ENCODE data around the gene MED9.
A peak's percentile ranks its signal among the peaks of the same experiment; 100 is the strongest.

MED9 gene

GRCh38 chr17:17508019-17508535 lies 31.3 kb downstream of the MED9 start:
- no peak overlapping the region for H2AK5ac ChIP-seq (ENCODE audit: low read depth, low read length)
- H4K8ac ChIP-seq (ENCODE audit: low read depth, low read length) = no peak overlapping the region
- no peak overlapping the region for H2BK120ac ChIP-seq (ENCODE audit: low read depth, low read length)
- WGBS, 2 donors (ENCODE audit: extremely low coverage in 2 of 2, insufficient read length in 2 of 2, insufficient replicate concordance in 1 of 2) = no CpG with 5 or more reads among the region's 11 CpGs
- no peak overlapping the region for H3K18ac ChIP-seq (ENCODE audit: low read length)
- H3K36me3 ChIP-seq (replicated peaks in 1 of 2; ENCODE audit: control insufficient read depth in 2 of 2, insufficient read depth in 2 of 2, low read length in 2 of 2) = no peaks in the 10 kb centered on the region
- H3K23ac ChIP-seq (ENCODE audit: low read depth, low read length, poor library complexity) = no peak overlapping the region
- H3K79me1 ChIP-seq (ENCODE audit: low read depth, low read length) = peaks cover 7% of the 10 kb centered on the region
- H2AFZ ChIP-seq (ENCODE audit: low read length) = no peak overlapping the region
- DNase-seq (ENCODE audit: low spot score) = no peak
- no peak overlapping the region for H3K4ac ChIP-seq (ENCODE audit: low read length)
- no peak overlapping the region for H3K4me3 ChIP-seq (ENCODE audit: low read length in 2 of 2)
- H4K91ac ChIP-seq (ENCODE audit: low read depth, low read length, poor library complexity) = no peak overlapping the region
- no peak overlapping the region for H3K27ac ChIP-seq (replicated peaks; ENCODE audit: low read length)
- no peaks in the 10 kb centered on the region for H3K27me3 ChIP-seq (ENCODE audit: control insufficient read depth in 3 of 3, insufficient read depth in 3 of 3, low read depth in 1 of 3, low read length in 3 of 3)
- no peaks in the 10 kb centered on the region for H3K9me3 ChIP-seq (replicated peaks in 1 of 2; ENCODE audit: control insufficient read depth in 2 of 2, insufficient read depth in 1 of 2, low read depth in 1 of 2, low read length in 2 of 2)
- H2BK15ac ChIP-seq (ENCODE audit: low read length) = no peak overlapping the region
- H2BK5ac ChIP-seq (ENCODE audit: low read length) = peak overlapping the region; percentile 39
- H3K9ac ChIP-seq (ENCODE audit: low read depth, low read length, poor library complexity) = peak overlapping the region; percentile 30
- H2BK12ac ChIP-seq (ENCODE audit: low read length) = no peak overlapping the region
- H3K4me2 ChIP-seq (ENCODE audit: insufficient read depth, low read length, poor library complexity, severe bottlenecking) = no peak overlapping the region
- H3K14ac ChIP-seq (ENCODE audit: low read length) = peak overlapping the region; percentile 25
- H3K4me1 ChIP-seq (ENCODE audit: control insufficient read depth in 2 of 2, insufficient read depth in 1 of 2, low read depth in 1 of 2, low read length in 2 of 2) = peaks cover 8 to 11% of the 10 kb centered on the region in 2 donors

- Histone ChIP-seq H2BK120ac (ENCODE audit: low read depth, low read length) (no peak overlapping the region), H3K23ac (ENCODE audit: low read depth, low read length, poor library complexity) (peak overlapping the region; percentile 34), H2BK5ac (ENCODE audit: low read length) (no peak overlapping the region), H4K8ac (ENCODE audit: low read depth, low read length) (no peak overlapping the region), H2BK15ac (ENCODE audit: low read length) (no peak overlapping the region), H3K79me1 (ENCODE audit: low read depth, low read length) (peaks cover 7% of the 10 kb centered on the region), H3K18ac (ENCODE audit: low read length) (peak overlapping the region; percentile 48), H2AK5ac (ENCODE audit: low read depth, low read length) (no peak overlapping the region), H3K4ac (ENCODE audit: low read length) (no peak overlapping the region), H4K91ac (ENCODE audit: low read depth, low read length, poor library complexity) (no peak overlapping the region), H3K4me2 (ENCODE audit: insufficient read depth, low read length, poor library complexity, severe bottlenecking) (no peak overlapping the region), H3K27ac (replicated peaks; ENCODE audit: low read length) (no peak overlapping the region), H3K27me3 (ENCODE audit: control insufficient read depth in 3 of 3, insufficient read depth in 3 of 3, low read depth in 1 of 3, low read length in 3 of 3) (no peaks in the 10 kb centered on the region), H3K9me3 (replicated peaks in 1 of 2; ENCODE audit: control insufficient read depth in 2 of 2, insufficient read depth in 1 of 2, low read depth in 1 of 2, low read length in 2 of 2) (no peaks in the 10 kb centered on the region), H3K36me3 (replicated peaks in 1 of 2; ENCODE audit: control insufficient read depth in 2 of 2, insufficient read depth in 2 of 2, low read length in 2 of 2) (no peaks in the 10 kb centered on the region), H3K4me1 (ENCODE audit: control insufficient read depth in 2 of 2, insufficient read depth in 1 of 2, low read depth in 1 of 2, low read length in 2 of 2) (peaks cover 5 to 7% of the 10 kb centered on the region in 2 donors), H3K4me3 (ENCODE audit: low read length in 2 of 2) (no peak overlapping the region), H2BK12ac (ENCODE audit: low read length) (peak overlapping the region; percentile 30), H2AFZ (ENCODE audit: low read length) (no peak overlapping the region), H3K14ac (ENCODE audit: low read length) (peak overlapping the region; percentile 56), H3K9ac (ENCODE audit: low read depth, low read length, poor library complexity) (no peak overlapping the region)
- DNase-seq (ENCODE audit: low spot score) = no peak
- no CpG with 5 or more reads among the region's 33 CpGs for WGBS, 2 donors (ENCODE audit: extremely low coverage in 2 of 2, insufficient read length in 2 of 2, insufficient replicate concordance in 1 of 2)
These were observed 32.1 kb downstream of the MED9 start for GRCh38 chr17:17508646-17509591.

GRCh38 chr17:17509601-17510425 lies 33.0 kb downstream of the MED9 start:
- H3K27me3 ChIP-seq (ENCODE audit: control insufficient read depth in 3 of 3, insufficient read depth in 3 of 3, low read depth in 1 of 3, low read length in 3 of 3) = no peaks in the 10 kb centered on the region
- no peaks in the 10 kb centered on the region for H3K36me3 ChIP-seq (replicated peaks in 1 of 2; ENCODE audit: control insufficient read depth in 2 of 2, insufficient read depth in 2 of 2, low read length in 2 of 2)
- H3K4me1 ChIP-seq (ENCODE audit: control insufficient read depth in 2 of 2, insufficient read depth in 1 of 2, low read depth in 1 of 2, low read length in 2 of 2) = peaks cover 4 to 5% of the 10 kb centered on the region in 2 donors
- peak overlapping the region; percentile 29 for H2BK5ac ChIP-seq (ENCODE audit: low read length)
- H3K18ac ChIP-seq (ENCODE audit: low read length) = peak overlapping the region; percentile 53
- H2AFZ ChIP-seq (ENCODE audit: low read length) = no peak overlapping the region
- peak overlapping the region; percentile 46 for H3K4ac ChIP-seq (ENCODE audit: low read length)
- peaks cover 7% of the 10 kb centered on the region for H3K79me1 ChIP-seq (ENCODE audit: low read depth, low read length)
- H4K8ac ChIP-seq (ENCODE audit: low read depth, low read length) = no peak overlapping the region
- DNase-seq (ENCODE audit: low spot score) = no peak
- peak overlapping the region; percentile 34 for H3K23ac ChIP-seq (ENCODE audit: low read depth, low read length, poor library complexity)
- H2BK12ac ChIP-seq (ENCODE audit: low read length) = peak overlapping the region; percentile 30
- peak overlapping the region; percentile 75 for H2AK5ac ChIP-seq (ENCODE audit: low read depth, low read length)
- WGBS, 2 donors (ENCODE audit: extremely low coverage in 2 of 2, insufficient read length in 2 of 2, insufficient replicate concordance in 1 of 2) = no CpG with 5 or more reads among the region's 21 CpGs
- no peak overlapping the region for H2BK120ac ChIP-seq (ENCODE audit: low read depth, low read length)
- peak overlapping the region in 1 of 2 donors; percentile 32 for H3K4me3 ChIP-seq (ENCODE audit: low read length in 2 of 2)
- no peak overlapping the region for H3K9ac ChIP-seq (ENCODE audit: low read depth, low read length, poor library complexity)
- peak overlapping the region; percentile 97 for H3K14ac ChIP-seq (ENCODE audit: low read length)
- no peak overlapping the region for H3K27ac ChIP-seq (replicated peaks; ENCODE audit: low read length)
- peak overlapping the region; percentile 30 for H2BK15ac ChIP-seq (ENCODE audit: low read length)
- no peak overlapping the region for H4K91ac ChIP-seq (ENCODE audit: low read depth, low read length, poor library complexity)
- H3K4me2 ChIP-seq (ENCODE audit: insufficient read depth, low read length, poor library complexity, severe bottlenecking) = no peak overlapping the region
- H3K9me3 ChIP-seq (replicated peaks in 1 of 2; ENCODE audit: control insufficient read depth in 2 of 2, insufficient read depth in 1 of 2, low read depth in 1 of 2, low read length in 2 of 2) = no peaks in the 10 kb centered on the region
